BLaER1 (cell line): ENCODE measurements around the gene SMAD1.
A peak's percentile ranks its signal among the peaks of the same experiment; 100 is the strongest.
"Not testable (repeated sequence)": the region's sequence is repeated elsewhere in the genome, so short reads cannot be mapped to it uniquely, and the experiment has no call there.

Source experiments
- H3K27ac ChIP-seq: shearing (Covaris generic); formaldehyde crosslinking; 2 replicates; pipeline ENCODE4 v1.8.1; 2022
- H3K27me3 ChIP-seq: shearing (Covaris generic); formaldehyde crosslinking; 2 replicates; pipeline ENCODE4 v1.8.1; 2022
- H3K36me3 ChIP-seq: shearing (Covaris generic); formaldehyde crosslinking; 2 replicates; pipeline ENCODE4 v1.8.1; 2022
- H3K4me1 ChIP-seq: shearing (Covaris generic); formaldehyde crosslinking; 2 replicates; pipeline ENCODE4 v1.8.1; 2022
- H3K4me2 ChIP-seq: shearing (Covaris generic); formaldehyde crosslinking; 2 replicates; pipeline ENCODE4 v1.8.1; 2022
- H3K4me3 ChIP-seq: shearing (Covaris generic); formaldehyde crosslinking; 2 replicates; pipeline ENCODE4 v1.8.1; 2022
- H3K9ac ChIP-seq: shearing (Covaris generic); formaldehyde crosslinking; 2 replicates; pipeline ENCODE4 v1.8.1; 2022
- H3K9me3 ChIP-seq: shearing (Covaris generic); formaldehyde crosslinking; 2 replicates; pipeline ENCODE4 v1.8.1; 2022
- H4K20me1 ChIP-seq: shearing (Covaris generic); formaldehyde crosslinking; 2 replicates; pipeline ENCODE4 v1.8.1; 2022
- Cebpa-rat ChIP-seq: shearing (Covaris generic); IDR thresholded peaks from 2 replicates; pipeline ENCODE4 v1.8.1; 2022

The SMAD1 gene

GRCh38 chr4:145565328-145565727 lies 83.7 kb downstream of the SMAD1 start:
- Histone ChIP-seq H3K4me2 (peak overlapping the region; percentile 51), H3K4me3 (no peak overlapping the region)

GRCh38 chr4:145566086-145566708 lies 84.5 kb downstream of the SMAD1 start:
- Histone ChIP-seq H3K27ac (peak overlapping the region; percentile 46; the same call in 1 of the 2 replicates), H3K9me3 (peaks cover 24% of the 10 kb centered on the region)

More at GRCh38 chr4:145565328-145565727, 83.7 kb downstream of the SMAD1 start:
- Histone ChIP-seq H3K4me1 (peaks cover 16% of the 10 kb centered on the region), H3K27ac (0 out of 2 replicates have a peak overlapping the region, but pooled peaks have one; percentile 46), H3K27me3 (no peaks in the 10 kb centered on the region), H4K20me1 (no peaks in the 10 kb centered on the region), H3K36me3 (peaks cover 15% of the 10 kb centered on the region; the same call in 1 of the 2 replicates), H3K9me3 (peaks cover 21% of the 10 kb centered on the region), H3K9ac (no peak overlapping the region)
- TF ChIP-seq Cebpa-rat, result no peak

GRCh38 chr4:145566768-145567167 lies 85.1 kb downstream of the SMAD1 start:
- H3K27ac ChIP-seq, result no peak overlapping the region
- H3K4me2 ChIP-seq, result no peak overlapping the region

More at GRCh38 chr4:145566086-145566708, 84.5 kb downstream of the SMAD1 start:
- peaks cover 6% of the 10 kb centered on the region; the same call in 1 of the 2 replicates for H3K36me3 ChIP-seq
- TF ChIP-seq Cebpa-rat, result no peak
- H3K4me2 ChIP-seq, result peak overlapping the region; percentile 51
- H3K9ac ChIP-seq, result no peak overlapping the region
- peaks cover 16% of the 10 kb centered on the region for H3K4me1 ChIP-seq
- no peaks in the 10 kb centered on the region for H4K20me1 ChIP-seq
- no peak overlapping the region for H3K4me3 ChIP-seq
- H3K27me3 ChIP-seq, result no peaks in the 10 kb centered on the region

GRCh38 chr4:145567516-145567915 lies 85.9 kb downstream of the SMAD1 start:
- TF ChIP-seq Cebpa-rat, result no peak
- peaks cover 16% of the 10 kb centered on the region for H3K4me1 ChIP-seq
- H3K4me3 ChIP-seq, result no peak overlapping the region
- H3K27me3 ChIP-seq, result no peaks in the 10 kb centered on the region
- H3K27ac ChIP-seq, result no peak overlapping the region
- no peaks in the 10 kb centered on the region for H3K36me3 ChIP-seq
- no peaks in the 10 kb centered on the region for H4K20me1 ChIP-seq
- H3K9me3 ChIP-seq, result peaks cover 28% of the 10 kb centered on the region
- H3K9ac ChIP-seq, result no peak overlapping the region
- no peak overlapping the region for H3K4me2 ChIP-seq

More at GRCh38 chr4:145566768-145567167, 85.1 kb downstream of the SMAD1 start:
- Histone ChIP-seq H3K9me3 (peaks cover 24% of the 10 kb centered on the region), H4K20me1 (no peaks in the 10 kb centered on the region), H3K36me3 (peaks cover under 1% of the 10 kb centered on the region; the same call in 1 of the 2 replicates), H3K27me3 (no peaks in the 10 kb centered on the region), H3K4me1 (peaks cover 16% of the 10 kb centered on the region), H3K9ac (no peak overlapping the region), H3K4me3 (no peak overlapping the region)
- no peak for TF ChIP-seq Cebpa-rat

- not testable (repeated sequence) for H4K20me1 ChIP-seq, H3K4me3 ChIP-seq, H3K36me3 ChIP-seq, H3K27ac ChIP-seq, H3K4me2 ChIP-seq, H3K27me3 ChIP-seq, H3K9ac ChIP-seq, H3K4me1 ChIP-seq
- peaks cover 12% of the 10 kb centered on the region for H3K9me3 ChIP-seq
These were observed 92.9 kb downstream of the SMAD1 start for GRCh38 chr4:145574546-145574945.

- no peaks in the 10 kb centered on the region for H4K20me1 ChIP-seq
- no peak overlapping the region for H3K4me2 ChIP-seq
- H3K27me3 ChIP-seq, result no peaks in the 10 kb centered on the region
- no peak overlapping the region for H3K4me3 ChIP-seq
- no peaks in the 10 kb centered on the region for H3K36me3 ChIP-seq
- no peaks in the 10 kb centered on the region for H3K9me3 ChIP-seq
- no peak overlapping the region for H3K27ac ChIP-seq
- no peak for TF ChIP-seq Cebpa-rat
- H3K9ac ChIP-seq, result no peak overlapping the region
- no peaks in the 10 kb centered on the region for H3K4me1 ChIP-seq
These were observed 99.3 kb downstream of the SMAD1 start for GRCh38 chr4:145580906-145581305.

- Histone ChIP-seq H3K4me1 (no peaks in the 10 kb centered on the region; the same call in 1 of the 2 replicates), H3K4me2 (no peak overlapping the region), H3K9me3 (no peaks in the 10 kb centered on the region), H3K4me3 (no peak overlapping the region), H3K27me3 (no peaks in the 10 kb centered on the region), H4K20me1 (no peaks in the 10 kb centered on the region), H3K36me3 (no peaks in the 10 kb centered on the region), H3K9ac (no peak overlapping the region), H3K27ac (no peak overlapping the region)
- TF ChIP-seq Cebpa-rat, result no peak
These were observed 101.8 kb downstream of the SMAD1 start for GRCh38 chr4:145583191-145584055.

GRCh38 chr4:145587088-145587754 lies 105.6 kb downstream of the SMAD1 start:
- H3K27me3 ChIP-seq, result no peaks in the 10 kb centered on the region

GRCh38 chr4:145589381-145589780 lies 107.7 kb downstream of the SMAD1 start:
- not testable (repeated sequence) for H3K27ac ChIP-seq, H3K4me1 ChIP-seq, H4K20me1 ChIP-seq, H3K36me3 ChIP-seq, H3K27me3 ChIP-seq, H3K4me3 ChIP-seq, H3K4me2 ChIP-seq, H3K9ac ChIP-seq
- peaks cover 10% of the 10 kb centered on the region; the same call in 1 of the 2 replicates for H3K9me3 ChIP-seq

More at GRCh38 chr4:145587088-145587754, 105.6 kb downstream of the SMAD1 start:
- Histone ChIP-seq H3K9ac (no peak overlapping the region), H3K9me3 (peaks cover 10% of the 10 kb centered on the region; the same call in 1 of the 2 replicates), H3K4me2 (no peak overlapping the region), H4K20me1 (no peaks in the 10 kb centered on the region), H3K36me3 (no peaks in the 10 kb centered on the region), H3K4me3 (no peak overlapping the region), H3K4me1 (no peaks in the 10 kb centered on the region; the same call in 1 of the 2 replicates), H3K27ac (no peak overlapping the region)
- no peak for TF ChIP-seq Cebpa-rat
